NCI-H2171 (cell line): ENCODE data around the gene LYRM1.
"Not testable (repeated sequence)": the region's sequence is repeated elsewhere in the genome, so short reads cannot be mapped to it uniquely, and the experiment has no call there.

ENCODE experiments used
- DNase-seq: peaks from one replicate; lab custom pipeline; 2025; lab: John Stamatoyannopoulos, UW

The LYRM1 gene, protein sequence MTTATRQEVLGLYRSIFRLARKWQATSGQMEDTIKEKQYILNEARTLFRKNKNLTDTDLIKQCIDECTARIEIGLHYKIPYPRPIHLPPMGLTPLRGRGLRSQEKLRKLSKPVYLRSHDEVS

DNA sequence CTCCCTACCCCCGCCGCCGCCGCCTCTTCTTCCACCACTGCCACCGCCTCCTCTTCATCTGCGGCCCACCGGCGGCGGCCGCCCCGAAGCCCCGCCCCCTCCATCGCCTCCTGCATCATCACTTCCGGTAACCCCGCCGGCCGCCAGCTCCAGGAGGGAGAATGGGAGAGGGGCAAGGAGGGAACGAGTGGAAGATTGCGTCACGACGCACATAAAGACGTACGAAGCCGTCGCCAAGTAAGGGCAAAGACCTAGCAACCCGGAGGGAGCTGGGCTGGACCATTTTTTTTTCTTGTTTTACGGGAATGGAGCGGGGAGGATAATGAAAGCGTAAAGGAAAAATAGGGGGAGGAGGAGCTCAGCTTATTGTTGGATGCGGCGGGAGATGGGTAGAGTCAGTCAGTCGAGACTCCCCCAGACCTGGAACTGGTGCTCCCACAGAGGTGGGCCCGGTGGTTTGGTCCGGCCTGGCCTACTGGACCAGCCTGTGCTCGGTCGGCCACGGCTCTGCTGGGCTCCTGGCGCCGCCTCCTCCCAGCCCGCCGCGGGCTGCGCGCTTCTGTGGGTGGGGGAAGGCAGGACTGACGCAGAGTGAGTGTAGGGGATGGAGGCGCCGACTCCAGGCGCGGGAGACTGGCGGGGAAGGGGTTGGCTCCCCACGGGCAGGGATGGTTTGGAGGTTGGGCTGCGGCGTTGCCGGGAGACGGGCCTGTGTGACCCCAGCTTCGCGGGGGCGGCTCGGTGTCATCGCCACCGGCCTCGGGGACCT, at the start of gene LYRM1, which contains the start of gene DCUN1D3:
Gene LYRM1 (plus strand): TSS at position 473 of the 769 bp plus-strand sequence. CDS start 14,785 bp downstream, outside the sequence.
Gene DCUN1D3 (minus strand): TSS at position 60 of the 769 bp plus-strand sequence. CDS start 37,820 bp downstream, outside the sequence.
- peak; percentile 97 for DNase-seq

DNA sequence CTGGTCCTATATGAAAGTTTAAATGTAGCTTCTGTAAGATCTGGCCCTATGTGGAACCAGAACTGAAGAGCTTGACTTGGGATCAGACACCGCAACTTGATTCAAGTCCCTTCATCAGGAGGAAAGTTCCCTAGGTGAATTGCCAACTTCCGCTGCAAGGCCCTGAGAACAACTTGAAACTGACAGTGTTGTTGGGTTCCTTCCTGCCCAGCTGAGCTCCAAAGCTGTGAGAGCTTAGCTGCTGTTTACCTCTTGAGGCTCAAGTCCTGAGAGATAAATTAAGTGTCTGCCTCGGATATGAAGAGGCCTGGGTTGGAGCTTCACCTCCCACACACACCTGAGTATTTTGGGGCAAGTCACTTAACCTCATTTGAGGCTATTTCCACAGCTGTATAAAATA, 49.6 kb upstream of the LYRM1 start:
- no peak for DNase-seq

DNA sequence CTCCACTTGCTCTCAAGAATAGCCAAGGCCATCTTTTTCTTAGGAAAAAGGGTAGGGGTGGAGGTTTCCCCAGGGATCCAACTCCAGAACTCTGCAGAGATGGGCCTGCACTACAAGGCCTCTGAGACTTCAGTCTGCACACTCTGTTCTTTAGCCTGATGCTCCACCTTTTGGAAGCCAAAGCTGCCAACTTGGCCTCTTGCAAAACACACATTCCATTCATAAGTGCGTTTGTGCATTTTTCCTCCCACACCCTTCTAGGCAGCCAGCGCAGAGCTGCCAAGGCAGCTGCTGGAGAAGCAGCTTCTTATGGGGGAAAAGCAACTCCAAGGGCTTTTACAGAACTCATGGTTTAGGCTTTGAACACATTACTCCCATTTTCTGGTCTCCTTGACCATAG, 49.0 kb upstream of the LYRM1 start:
- no peak for DNase-seq

- no peak for DNase-seq
These were observed 47.4 kb upstream of the LYRM1 start for GRCh38 chr16:20853143-20853542.

DNA sequence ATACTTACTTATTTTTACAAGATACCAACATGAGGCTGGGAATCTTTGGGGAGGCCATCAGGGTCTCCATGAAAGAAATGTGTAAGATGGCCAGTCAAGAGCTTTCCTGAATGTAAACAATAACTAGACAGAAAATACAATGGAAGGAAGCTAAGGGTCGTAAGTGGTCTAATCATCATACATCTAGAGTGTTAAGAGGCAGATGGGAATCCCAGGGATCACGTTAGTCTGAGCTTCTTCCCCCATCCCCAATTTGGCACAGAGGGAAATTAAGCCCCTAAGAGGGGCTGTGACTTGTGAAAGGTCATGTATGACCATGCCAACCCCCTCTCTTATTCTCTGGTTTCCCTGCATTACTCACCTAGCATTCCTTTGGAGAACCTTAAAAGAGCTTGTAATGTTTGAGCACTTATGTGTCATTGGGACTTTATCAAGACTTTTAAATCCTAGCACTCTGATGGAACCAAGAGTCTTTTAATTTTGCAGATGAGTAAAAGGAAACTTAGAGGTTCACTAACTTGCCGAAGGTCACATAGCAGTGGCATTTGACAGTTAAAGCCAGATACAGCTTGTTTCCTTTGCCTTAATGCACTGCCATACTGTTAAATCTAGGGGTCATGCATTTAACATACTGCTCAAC, 46.5 kb upstream of the LYRM1 start:
- no peak for DNase-seq

- DNase-seq: no peak
These were observed 45.6 kb upstream of the LYRM1 start for GRCh38 chr16:20854963-20855362.

DNA sequence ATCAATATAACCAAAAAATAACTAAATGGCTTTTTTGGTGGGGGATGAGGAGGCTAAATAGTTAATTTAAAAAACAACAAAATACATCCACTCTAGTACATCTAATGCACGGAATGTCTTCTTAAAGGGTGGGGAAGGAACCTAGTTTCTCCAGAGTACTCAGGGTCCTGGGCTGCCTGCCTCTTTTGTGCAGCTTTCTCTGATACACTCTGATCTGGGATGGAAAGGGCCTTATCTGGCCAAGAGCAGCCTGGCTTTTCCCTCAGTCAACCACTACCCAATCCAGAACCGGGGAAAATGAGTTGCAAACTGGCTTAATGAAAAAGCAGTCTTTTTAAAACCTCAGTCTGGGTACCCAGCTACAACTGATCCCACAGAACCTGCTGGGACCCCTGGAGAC, 43.3 kb upstream of the LYRM1 start:
- DNase-seq: no peak

- DNase-seq: no peak
These were observed 41.3 kb upstream of the LYRM1 start for GRCh38 chr16:20859229-20859628.

DNA sequence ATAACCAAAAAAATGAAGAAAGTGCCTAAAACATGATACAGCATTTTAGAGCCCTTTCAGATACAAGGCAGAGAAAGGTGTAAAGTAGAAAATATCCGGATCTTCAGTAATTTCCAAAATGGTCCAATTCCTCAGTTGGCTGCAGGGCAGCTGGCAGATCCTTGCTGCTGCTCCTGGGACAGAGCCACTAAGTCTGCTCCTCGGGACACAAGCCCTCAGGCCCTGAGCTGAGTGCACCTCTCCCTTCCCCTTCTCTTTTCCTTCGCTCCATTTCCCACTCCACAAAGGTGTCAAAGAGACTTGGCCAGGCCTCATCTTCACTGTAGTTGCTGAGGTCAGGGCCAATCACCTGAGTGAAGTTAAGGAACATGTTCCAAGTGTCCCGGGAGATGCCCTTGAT, 40.9 kb upstream of the LYRM1 start:
- no peak for DNase-seq

DNA sequence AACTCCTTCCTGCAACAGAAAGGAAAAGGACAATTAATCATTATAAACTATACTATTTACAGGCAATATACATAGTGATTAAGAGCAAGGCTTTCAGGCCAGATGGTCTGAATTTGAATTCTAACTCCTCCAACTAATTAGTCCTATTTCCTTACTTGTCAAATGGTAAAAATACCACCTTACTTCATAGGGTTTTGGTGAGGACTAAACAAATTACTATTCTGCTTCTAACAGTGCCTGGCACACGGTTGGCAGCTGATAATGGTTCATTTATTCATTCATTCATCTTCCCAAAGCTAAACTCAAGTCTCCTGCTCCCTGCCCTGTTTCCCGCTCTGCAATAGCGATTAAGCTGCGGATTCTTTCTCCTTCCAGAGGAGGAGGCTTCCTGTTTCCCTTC, 40.2 kb upstream of the LYRM1 start:
- no peak for DNase-seq

GRCh38 chr16:20860995-20861394, 39.6 kb upstream of the LYRM1 start:
- DNase-seq: not testable (repeated sequence)

DNA sequence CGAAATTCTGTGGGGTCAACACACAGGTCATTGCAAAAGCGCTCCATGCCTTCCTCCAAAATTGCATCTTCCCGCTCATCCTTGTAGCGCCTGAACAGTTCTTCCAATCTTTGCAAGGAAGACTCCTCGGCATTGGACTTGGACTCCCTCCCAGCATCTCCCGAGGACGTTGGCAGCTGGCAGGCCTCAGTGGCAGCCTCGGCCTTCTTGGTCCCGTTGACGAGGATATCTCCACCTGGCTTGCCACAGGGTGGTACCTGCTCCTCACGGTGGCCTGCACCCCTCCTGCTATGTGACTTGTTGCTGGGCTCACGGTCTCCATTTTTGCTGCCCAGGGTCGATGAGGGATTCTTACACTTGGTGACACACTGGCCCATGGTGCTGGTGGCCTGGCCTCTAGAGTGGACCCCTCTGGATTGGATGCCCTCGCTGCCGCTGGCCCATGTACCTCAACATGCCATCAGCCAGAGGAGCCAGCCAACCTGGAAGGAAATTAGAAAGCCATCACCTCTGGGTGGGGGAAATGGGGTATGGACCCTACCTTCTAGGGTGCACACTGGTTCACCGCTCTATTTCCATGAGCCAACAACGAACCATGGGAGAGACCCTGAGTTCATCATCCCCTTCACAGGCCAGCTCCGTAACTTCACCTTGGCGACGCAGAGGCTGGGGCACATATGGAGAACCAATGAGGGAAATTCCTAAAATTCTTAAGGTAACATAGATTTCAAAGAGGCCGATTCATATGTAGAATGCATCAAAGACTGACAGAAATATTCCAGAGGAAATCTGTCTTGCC, 38.2 kb upstream of the LYRM1 start:
- DNase-seq: no peak

DNA sequence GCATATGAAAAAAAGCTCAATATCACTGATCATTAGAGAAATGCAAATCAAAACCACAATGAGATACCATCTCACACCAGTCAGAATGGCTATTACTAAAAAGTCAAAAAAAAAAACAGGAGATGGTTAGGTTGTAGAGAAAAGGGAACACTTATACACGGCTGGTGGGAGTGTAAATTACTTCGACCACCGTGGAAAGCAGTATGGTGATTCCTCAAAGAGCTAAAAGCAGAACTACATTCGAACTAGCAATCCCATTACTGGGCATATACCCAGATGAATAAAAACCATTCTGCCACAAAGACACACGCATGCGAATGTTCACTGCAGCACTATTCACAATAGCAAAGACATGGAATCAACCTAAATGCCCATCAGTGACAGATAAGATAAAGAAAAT, 36.2 kb upstream of the LYRM1 start:
- not testable (repeated sequence) for DNase-seq

GRCh38 chr16:20865420-20866131, 35.0 kb upstream of the LYRM1 start:
- DNase-seq: no peak

- DNase-seq: peak; percentile 43
These were observed 34.3 kb upstream of the LYRM1 start for GRCh38 chr16:20866145-20866772.

- no peak for DNase-seq
These were observed 33.8 kb upstream of the LYRM1 start for GRCh38 chr16:20866801-20867200.

- no peak for DNase-seq
These were observed 33.0 kb upstream of the LYRM1 start for GRCh38 chr16:20867585-20867984.

DNA sequence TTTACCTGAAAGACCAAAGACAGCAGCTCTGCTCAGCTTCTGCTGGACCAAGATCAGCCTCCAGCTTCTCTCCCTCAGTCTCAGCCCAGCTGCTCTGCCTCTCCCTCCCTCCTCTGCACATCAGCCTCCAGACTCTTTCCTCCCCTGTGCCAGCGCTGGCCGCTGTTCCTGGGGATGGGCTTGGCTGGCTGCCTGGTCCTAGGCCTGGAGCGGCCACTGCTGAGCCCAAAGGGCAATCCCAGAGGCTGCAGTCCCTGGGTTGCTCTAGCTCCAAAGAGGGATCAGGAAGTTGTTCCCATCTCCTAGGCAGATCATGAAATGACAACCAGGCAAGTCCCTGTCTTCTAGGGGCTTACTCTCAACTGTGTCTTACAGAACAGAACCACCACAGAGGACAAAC, 31.7 kb upstream of the LYRM1 start:
- no peak for DNase-seq

- DNase-seq: no peak
These were observed 30.3 kb upstream of the LYRM1 start for GRCh38 chr16:20870122-20870820.

DNA sequence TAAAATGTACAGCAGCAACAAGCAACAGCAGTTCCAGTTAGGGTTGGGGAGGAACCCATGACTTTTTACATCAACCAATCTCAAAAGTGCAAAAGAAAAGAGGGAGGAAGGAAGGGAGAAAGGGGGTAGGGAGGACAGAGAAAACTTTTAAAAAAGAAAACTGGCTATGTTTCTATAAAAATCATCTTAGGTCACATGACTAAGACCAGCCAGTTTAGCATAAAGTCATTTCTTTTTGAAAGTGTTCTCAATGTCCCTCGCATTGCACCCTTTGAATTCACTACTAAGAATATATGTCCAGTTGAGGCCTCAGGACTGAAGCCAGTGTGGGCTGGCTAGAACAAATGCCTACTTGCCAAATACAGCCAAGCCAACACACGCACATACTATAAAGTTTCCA, 29.3 kb upstream of the LYRM1 start:
- DNase-seq: no peak
